ENCODE results near the gene NR2E3.

DNA sequence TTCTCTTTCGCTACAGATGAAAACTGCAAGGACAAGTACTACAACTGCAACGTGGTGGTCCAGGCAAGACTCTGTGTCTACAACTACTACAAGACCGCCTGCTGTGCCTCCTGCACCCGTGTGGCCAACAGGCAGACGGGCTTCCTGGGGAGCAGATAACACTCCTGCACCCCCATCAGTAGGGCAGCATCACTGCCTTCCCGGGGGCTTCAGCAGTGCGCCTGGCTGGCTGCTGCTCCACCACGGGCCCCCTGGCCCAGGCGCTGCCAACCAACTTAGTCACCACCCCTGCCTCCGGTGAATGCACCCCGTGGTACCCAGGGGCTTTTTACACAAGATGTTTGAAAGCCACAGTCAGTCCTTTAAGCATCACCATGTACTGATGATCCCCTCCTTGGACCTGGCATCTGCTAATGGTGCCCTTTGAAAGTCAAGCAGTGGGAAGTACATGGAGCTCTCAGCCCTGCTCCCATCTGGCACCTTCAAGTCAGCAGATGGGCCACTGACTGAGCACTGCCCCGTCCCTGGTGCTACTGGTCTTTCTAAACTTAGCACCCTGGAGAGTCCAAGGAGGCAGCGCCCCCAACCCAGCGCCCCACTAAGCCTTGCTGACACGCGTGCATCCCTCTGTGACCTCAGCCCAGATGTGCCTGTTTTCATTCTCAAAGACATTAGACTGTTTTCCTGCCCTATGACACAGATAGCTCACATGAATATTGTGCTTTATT lies 33.0 kb upstream of the NR2E3 start:
- TF ChIP-seq, protein P1, sequence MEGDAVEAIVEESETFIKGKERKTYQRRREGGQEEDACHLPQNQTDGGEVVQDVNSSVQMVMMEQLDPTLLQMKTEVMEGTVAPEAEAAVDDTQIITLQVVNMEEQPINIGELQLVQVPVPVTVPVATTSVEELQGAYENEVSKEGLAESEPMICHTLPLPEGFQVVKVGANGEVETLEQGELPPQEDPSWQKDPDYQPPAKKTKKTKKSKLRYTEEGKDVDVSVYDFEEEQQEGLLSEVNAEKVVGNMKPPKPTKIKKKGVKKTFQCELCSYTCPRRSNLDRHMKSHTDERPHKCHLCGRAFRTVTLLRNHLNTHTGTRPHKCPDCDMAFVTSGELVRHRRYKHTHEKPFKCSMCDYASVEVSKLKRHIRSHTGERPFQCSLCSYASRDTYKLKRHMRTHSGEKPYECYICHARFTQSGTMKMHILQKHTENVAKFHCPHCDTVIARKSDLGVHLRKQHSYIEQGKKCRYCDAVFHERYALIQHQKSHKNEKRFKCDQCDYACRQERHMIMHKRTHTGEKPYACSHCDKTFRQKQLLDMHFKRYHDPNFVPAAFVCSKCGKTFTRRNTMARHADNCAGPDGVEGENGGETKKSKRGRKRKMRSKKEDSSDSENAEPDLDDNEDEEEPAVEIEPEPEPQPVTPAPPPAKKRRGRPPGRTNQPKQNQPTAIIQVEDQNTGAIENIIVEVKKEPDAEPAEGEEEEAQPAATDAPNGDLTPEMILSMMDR (IDR thresholded peaks at IDR 0.05) = no peak
- no peak for TF ChIP-seq ZFX (IDR thresholded peaks at IDR 0.05; ENCODE audit: borderline replicate concordance)
